GM12891 (cell line): ENCODE measurements around the gene EXOSC9.

ENCODE experiments used
- PAX5 ChIP-seq: IDR thresholded peaks from 2 replicates; pipeline ENCODE4 v1.6.1; 2011; ENCODE audit warnings: low read length, moderate library complexity, mild to moderate bottlenecking; ENCODE audit not compliant: insufficient read depth, severe bottlenecking
- POLR2A ChIP-seq: IDR thresholded peaks from 2 replicates; pipeline ENCODE4 v1.6.1; 2011; ENCODE audit warnings: low read depth, low read length, control low read depth
- POLR2AphosphoS5 ChIP-seq: IDR thresholded peaks from 2 replicates; pipeline ENCODE4 v1.6.1; 2011; ENCODE audit warnings: low read depth, low read length, control low read depth
- SPI1 ChIP-seq: IDR thresholded peaks from 2 replicates; pipeline ENCODE4 v1.6.1; 2011; ENCODE audit warnings: low read depth, low read length, control low read depth
- TAF1 ChIP-seq: IDR thresholded peaks from 2 replicates; pipeline ENCODE4 v1.6.1; 2011; ENCODE audit warnings: low read depth, low read length, control low read depth

DNA sequence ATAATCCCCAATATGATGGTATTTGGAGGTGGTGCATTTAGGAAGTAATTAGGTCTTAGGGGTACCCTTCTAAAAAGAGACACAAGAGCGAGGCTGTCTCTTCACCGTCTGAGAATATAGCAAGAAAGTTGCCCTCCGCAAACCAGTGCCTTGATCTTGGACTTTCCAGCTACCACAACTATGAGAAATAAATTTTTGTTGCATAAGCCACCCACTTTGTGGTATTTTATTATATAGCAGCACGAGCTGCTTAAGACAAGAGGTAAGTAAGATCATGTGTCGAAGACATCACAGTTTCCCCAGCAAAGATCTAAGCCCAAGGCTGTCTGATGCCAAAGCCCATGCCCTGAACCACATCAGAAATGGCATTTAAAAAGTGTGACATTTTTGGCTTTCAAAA is 9.6 kb upstream of the EXOSC9 start:
- TF ChIP-seq POLR2A (no peak), SPI1 (no peak), POLR2AphosphoS5 (no peak), TAF1 (no peak), PAX5 (no peak)
